K562 (cell line): Measurements from ENCODE around the gene MRPL19. TPM values are rescaled to one million over a fixed set of nuclear protein-coding genes. Genes with fewer than 3 reads are reported as not detected.

Experiments
- ADNP ChIP-seq: fragments of 200-800 bp; sonication (Bioruptor generic); IDR thresholded peaks from 2 replicates; pipeline ENCODE4 v1.6.1; 2016; ENCODE audit warnings: missing genetic modification characterization, missing compliant biosample characterization
- GABPB2 ChIP-seq: fragments of 250-450 bp; sonication (Bioruptor Pico); conservative IDR thresholded peaks from 2 replicates; pipeline ENCODE4 v1.5.1; 2021; ENCODE audit warnings: mild to moderate bottlenecking
- POLR2G ChIP-seq: fragments of 200-400 bp; formaldehyde crosslinking; IDR thresholded peaks from 2 replicates; pipeline ENCODE4 v1.6.1; 2017; ENCODE audit warnings: low read depth, mild to moderate bottlenecking, antibody characterized with exemption, low read length, moderate library complexity
- SMARCB1 ChIP-seq: IDR thresholded peaks from 2 replicates; pipeline ENCODE4 v1.6.1; 2011; ENCODE audit warnings: improper control_type of control experiment, low read depth; ENCODE audit not compliant: insufficient read length
- YY1 ChIP-seq, 3 experiments: IDR thresholded peaks; 2 replicates each; pipeline ENCODE4 v1.6.1; 2011; ENCODE audit warnings: low read length in 2 of 3, mild to moderate bottlenecking in 2 of 3, moderate library complexity in 2 of 3, borderline replicate concordance in 1 of 3, control low read depth in 1 of 3, low read depth in 1 of 3; ENCODE audit not compliant: insufficient read depth in 3 of 3, insufficient replicate concordance in 2 of 3, control insufficient read depth in 1 of 3, insufficient read length in 1 of 3; ENCODE audit errors: extremely low read depth in 1 of 3
- ZBTB8A ChIP-seq: fragments of 450-650 bp; IDR thresholded peaks from 2 replicates; pipeline ENCODE4 v1.6.1; 2018; ENCODE audit warnings: mild to moderate bottlenecking, moderate library complexity; ENCODE audit not compliant: partially characterized antibody
- ZFX ChIP-seq: sonication (generic); formaldehyde crosslinking; IDR thresholded peaks from 2 replicates; pipeline ENCODE4 v1.8.0; 2022; ENCODE audit warnings: mild to moderate bottlenecking, missing genetic modification reagents, moderate library complexity
- polyA plus RNA-seq, 8 experiments: library from polyadenylated mRNA; depleted of rRNA in 4 of 8; stranded (reverse) in 5 of 8; unstranded in 3 of 8; fragments of >200 nt; fragmentation: Nextera tagmentation in 2 of 8; fragmentation: Illumina TruSeq in 1 of 8; extraction: Ambion mirVana in 2 of 8; extraction: Trizol in 1 of 8; gene quantifications; 2 replicates each; pipeline versions ENCODE4 v1.2.1 to v1.2.3, GENCODE V29; 2011 to 2014; ENCODE audit warnings: inconsistent platforms in 1 of 8, missing spikeins in 1 of 8
- total RNA-seq, 7 experiments: library from RNA; depleted of rRNA in 6 of 7; stranded (reverse); fragments of >200 nt in 6 of 7; fragmentation: Illumina TruSeq in 2 of 7; extraction: Trizol in 2 of 7; gene quantifications; 2 replicates each; pipeline versions ENCODE4 v1.2.1 to v1.2.3, GENCODE V29; 2011 to 2021; ENCODE audit warnings: low replicate concordance in 1 of 7
- TF ChIP-seq, protein P1 (sequence below): fragments of 450-650 bp; IDR thresholded peaks from 2 replicates; pipeline ENCODE4 v1.6.1; 2016; ENCODE audit warnings: borderline replicate concordance
- TF ChIP-seq, protein P2 (sequence below): fragments of 250-450 bp; sonication (Bioruptor Pico); IDR thresholded peaks from 2 replicates; pipeline ENCODE4 v1.4.0; 2020; ENCODE audit warnings: mild to moderate bottlenecking, moderate library complexity, borderline replicate concordance
- TF ChIP-seq, protein P3 (sequence below): IDR thresholded peaks from 2 replicates; pipeline ENCODE4 v1.6.1; 2016; ENCODE audit warnings: missing genetic modification characterization, missing compliant biosample characterization
- TF ChIP-seq, protein P4 (sequence below): fragments of 200-400 bp; formaldehyde crosslinking; IDR thresholded peaks from 2 replicates; pipeline ENCODE4 v1.6.1; 2017; ENCODE audit warnings: mild to moderate bottlenecking, low read depth, low read length, moderate library complexity
- TF ChIP-seq, protein P5 (sequence below): IDR thresholded peaks from 2 replicates; pipeline ENCODE4 v1.6.1; 2011; ENCODE audit warnings: borderline replicate concordance, low read depth, mild to moderate bottlenecking, moderate library complexity, low read length; ENCODE audit not compliant: insufficient read depth, poor library complexity, severe bottlenecking

Gene MRPL19
- total and polyA plus RNA-seq, 9 of the 15 experiments (the other 6 are each of a cell fraction or from before 2014, with no cell fraction given), result 9.7 to 65.9 (median 56.1) TPM

DNA sequence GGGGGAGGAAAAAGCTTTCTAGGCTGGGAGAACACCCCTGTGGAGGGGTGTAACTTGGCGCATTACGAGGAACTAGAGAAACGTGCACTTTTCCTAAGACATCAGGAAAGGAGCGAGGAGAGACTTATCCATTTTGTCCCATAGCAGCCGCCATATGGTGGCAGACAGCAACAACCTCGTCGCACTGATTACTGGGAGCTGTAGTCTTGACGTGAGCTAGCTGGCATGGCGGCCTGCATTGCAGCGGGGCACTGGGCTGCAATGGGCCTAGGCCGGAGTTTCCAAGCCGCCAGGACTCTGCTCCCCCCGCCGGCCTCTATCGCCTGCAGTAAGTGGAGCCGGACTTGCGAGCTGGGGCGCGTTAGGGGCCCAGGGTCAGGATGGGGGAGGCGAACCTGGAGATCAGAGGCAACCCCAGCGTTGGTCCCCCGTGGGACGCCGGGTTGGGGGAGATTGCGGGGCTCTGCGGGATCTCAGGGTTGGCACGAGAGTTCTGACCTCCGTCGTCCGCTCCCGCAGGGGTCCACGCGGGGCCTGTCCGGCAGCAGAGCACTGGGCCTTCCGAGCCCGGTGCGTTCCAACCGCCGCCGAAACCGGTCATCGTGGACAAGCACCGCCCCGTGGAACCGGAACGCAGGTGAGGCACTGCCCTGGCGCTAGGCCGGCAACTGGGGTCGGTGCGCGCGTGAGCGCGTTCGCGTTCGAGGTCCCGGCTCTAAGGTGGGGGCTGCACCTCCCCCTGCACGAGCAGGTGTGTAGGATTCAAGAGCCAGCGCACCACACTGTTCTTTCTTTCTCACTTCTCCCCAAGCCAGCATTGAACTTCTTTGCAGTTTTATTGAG lies at the start of gene MRPL19 (continued):
- TF ChIP-seq, protein P1, sequence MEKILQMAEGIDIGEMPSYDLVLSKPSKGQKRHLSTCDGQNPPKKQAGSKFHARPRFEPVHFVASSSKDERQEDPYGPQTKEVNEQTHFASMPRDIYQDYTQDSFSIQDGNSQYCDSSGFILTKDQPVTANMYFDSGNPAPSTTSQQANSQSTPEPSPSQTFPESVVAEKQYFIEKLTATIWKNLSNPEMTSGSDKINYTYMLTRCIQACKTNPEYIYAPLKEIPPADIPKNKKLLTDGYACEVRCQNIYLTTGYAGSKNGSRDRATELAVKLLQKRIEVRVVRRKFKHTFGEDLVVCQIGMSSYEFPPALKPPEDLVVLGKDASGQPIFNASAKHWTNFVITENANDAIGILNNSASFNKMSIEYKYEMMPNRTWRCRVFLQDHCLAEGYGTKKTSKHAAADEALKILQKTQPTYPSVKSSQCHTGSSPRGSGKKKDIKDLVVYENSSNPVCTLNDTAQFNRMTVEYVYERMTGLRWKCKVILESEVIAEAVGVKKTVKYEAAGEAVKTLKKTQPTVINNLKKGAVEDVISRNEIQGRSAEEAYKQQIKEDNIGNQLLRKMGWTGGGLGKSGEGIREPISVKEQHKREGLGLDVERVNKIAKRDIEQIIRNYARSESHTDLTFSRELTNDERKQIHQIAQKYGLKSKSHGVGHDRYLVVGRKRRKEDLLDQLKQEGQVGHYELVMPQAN, result peak; percentile 67
- TF ChIP-seq, protein P2, sequence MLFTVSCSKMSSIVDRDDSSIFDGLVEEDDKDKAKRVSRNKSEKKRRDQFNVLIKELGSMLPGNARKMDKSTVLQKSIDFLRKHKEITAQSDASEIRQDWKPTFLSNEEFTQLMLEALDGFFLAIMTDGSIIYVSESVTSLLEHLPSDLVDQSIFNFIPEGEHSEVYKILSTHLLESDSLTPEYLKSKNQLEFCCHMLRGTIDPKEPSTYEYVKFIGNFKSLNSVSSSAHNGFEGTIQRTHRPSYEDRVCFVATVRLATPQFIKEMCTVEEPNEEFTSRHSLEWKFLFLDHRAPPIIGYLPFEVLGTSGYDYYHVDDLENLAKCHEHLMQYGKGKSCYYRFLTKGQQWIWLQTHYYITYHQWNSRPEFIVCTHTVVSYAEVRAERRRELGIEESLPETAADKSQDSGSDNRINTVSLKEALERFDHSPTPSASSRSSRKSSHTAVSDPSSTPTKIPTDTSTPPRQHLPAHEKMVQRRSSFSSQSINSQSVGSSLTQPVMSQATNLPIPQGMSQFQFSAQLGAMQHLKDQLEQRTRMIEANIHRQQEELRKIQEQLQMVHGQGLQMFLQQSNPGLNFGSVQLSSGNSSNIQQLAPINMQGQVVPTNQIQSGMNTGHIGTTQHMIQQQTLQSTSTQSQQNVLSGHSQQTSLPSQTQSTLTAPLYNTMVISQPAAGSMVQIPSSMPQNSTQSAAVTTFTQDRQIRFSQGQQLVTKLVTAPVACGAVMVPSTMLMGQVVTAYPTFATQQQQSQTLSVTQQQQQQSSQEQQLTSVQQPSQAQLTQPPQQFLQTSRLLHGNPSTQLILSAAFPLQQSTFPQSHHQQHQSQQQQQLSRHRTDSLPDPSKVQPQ (CRISPR knock-in tag), result no peak
- TF ChIP-seq POLR2G (peak; percentile 88), ADNP (tag) (no peak), GABPB2 (CRISPR knock-in tag) (no peak), YY1 (IDR thresholded peaks at IDR 0.05; ENCODE audit: borderline replicate concordance in 1 of 3, control insufficient read depth in 1 of 3, extremely low read depth in 1 of 3, insufficient read depth in 3 of 3, insufficient read length in 1 of 3, insufficient replicate concordance in 2 of 3, low read depth in 1 of 3, low read length in 2 of 3) (peak; percentile 88 to 98 (median 96)), SMARCB1 (no peak), ZFX (CRISPR knock-in tag) (peak; percentile 97), ZBTB8A (no peak)
- TF ChIP-seq, protein P3, sequence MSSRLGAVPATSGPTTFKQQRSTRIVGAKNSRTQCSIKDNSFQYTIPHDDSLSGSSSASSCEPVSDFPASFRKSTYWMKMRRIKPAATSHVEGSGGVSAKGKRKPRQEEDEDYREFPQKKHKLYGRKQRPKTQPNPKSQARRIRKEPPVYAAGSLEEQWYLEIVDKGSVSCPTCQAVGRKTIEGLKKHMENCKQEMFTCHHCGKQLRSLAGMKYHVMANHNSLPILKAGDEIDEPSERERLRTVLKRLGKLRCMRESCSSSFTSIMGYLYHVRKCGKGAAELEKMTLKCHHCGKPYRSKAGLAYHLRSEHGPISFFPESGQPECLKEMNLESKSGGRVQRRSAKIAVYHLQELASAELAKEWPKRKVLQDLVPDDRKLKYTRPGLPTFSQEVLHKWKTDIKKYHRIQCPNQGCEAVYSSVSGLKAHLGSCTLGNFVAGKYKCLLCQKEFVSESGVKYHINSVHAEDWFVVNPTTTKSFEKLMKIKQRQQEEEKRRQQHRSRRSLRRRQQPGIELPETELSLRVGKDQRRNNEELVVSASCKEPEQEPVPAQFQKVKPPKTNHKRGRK, result no peak
- TF ChIP-seq, protein P4, sequence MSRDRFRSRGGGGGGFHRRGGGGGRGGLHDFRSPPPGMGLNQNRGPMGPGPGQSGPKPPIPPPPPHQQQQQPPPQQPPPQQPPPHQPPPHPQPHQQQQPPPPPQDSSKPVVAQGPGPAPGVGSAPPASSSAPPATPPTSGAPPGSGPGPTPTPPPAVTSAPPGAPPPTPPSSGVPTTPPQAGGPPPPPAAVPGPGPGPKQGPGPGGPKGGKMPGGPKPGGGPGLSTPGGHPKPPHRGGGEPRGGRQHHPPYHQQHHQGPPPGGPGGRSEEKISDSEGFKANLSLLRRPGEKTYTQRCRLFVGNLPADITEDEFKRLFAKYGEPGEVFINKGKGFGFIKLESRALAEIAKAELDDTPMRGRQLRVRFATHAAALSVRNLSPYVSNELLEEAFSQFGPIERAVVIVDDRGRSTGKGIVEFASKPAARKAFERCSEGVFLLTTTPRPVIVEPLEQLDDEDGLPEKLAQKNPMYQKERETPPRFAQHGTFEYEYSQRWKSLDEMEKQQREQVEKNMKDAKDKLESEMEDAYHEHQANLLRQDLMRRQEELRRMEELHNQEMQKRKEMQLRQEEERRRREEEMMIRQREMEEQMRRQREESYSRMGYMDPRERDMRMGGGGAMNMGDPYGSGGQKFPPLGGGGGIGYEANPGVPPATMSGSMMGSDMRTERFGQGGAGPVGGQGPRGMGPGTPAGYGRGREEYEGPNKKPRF, result no peak
- TF ChIP-seq, protein P5, sequence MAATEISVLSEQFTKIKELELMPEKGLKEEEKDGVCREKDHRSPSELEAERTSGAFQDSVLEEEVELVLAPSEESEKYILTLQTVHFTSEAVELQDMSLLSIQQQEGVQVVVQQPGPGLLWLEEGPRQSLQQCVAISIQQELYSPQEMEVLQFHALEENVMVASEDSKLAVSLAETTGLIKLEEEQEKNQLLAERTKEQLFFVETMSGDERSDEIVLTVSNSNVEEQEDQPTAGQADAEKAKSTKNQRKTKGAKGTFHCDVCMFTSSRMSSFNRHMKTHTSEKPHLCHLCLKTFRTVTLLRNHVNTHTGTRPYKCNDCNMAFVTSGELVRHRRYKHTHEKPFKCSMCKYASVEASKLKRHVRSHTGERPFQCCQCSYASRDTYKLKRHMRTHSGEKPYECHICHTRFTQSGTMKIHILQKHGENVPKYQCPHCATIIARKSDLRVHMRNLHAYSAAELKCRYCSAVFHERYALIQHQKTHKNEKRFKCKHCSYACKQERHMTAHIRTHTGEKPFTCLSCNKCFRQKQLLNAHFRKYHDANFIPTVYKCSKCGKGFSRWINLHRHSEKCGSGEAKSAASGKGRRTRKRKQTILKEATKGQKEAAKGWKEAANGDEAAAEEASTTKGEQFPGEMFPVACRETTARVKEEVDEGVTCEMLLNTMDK, result no peak
